Inferior parietal cortex (tissue), 1 donor: ENCODE measurements around the gene PPP2R5E.

ENCODE experiments used
- DNase-seq: peaks from one replicate; pipeline ENCODE4 v3.0.0-alpha.2; 2016; ENCODE audit errors: extremely low spot score

The PPP2R5E gene

GRCh38 chr14:63432888-63433552 is 110.2 kb downstream of the PPP2R5E start:
- DNase-seq = no peak

GRCh38 chr14:63432228-63432627 is 110.9 kb downstream of the PPP2R5E start:
- no peak for DNase-seq

- DNase-seq = peak; percentile 39
These were observed 111.7 kb downstream of the PPP2R5E start for GRCh38 chr14:63431466-63431865.

- no peak for DNase-seq
These were observed 114.7 kb downstream of the PPP2R5E start for GRCh38 chr14:63428486-63428885.

GRCh38 chr14:63426838-63427352 is 116.3 kb downstream of the PPP2R5E start:
- DNase-seq = no peak

- DNase-seq = no peak
These were observed 119.3 kb downstream of the PPP2R5E start for GRCh38 chr14:63423889-63424288.

- no peak for DNase-seq
These were observed 119.8 kb downstream of the PPP2R5E start for GRCh38 chr14:63423381-63423780.

- no peak for DNase-seq
These were observed 121.3 kb downstream of the PPP2R5E start for GRCh38 chr14:63421919-63422318.

- no peak for DNase-seq
These were observed 122.0 kb downstream of the PPP2R5E start for GRCh38 chr14:63421226-63421625.

- no peak for DNase-seq
These were observed 125.2 kb downstream of the PPP2R5E start for GRCh38 chr14:63418020-63418419.

- DNase-seq = no peak
These were observed 130.2 kb downstream of the PPP2R5E start for GRCh38 chr14:63413009-63413408.

GRCh38 chr14:63406333-63406732 is 136.8 kb downstream of the PPP2R5E start:
- no peak for DNase-seq

- DNase-seq = no peak
These were observed 137.5 kb downstream of the PPP2R5E start for GRCh38 chr14:63405715-63406114.

GRCh38 chr14:63404906-63405305 is 138.3 kb downstream of the PPP2R5E start:
- DNase-seq = no peak

- DNase-seq = no peak
These were observed 141.5 kb downstream of the PPP2R5E start for GRCh38 chr14:63401646-63402045.

- DNase-seq = no peak
These were observed 144.2 kb downstream of the PPP2R5E start for GRCh38 chr14:63398952-63399351.

- DNase-seq = no peak
These were observed 148.3 kb downstream of the PPP2R5E start for GRCh38 chr14:63394841-63395240.

GRCh38 chr14:63394432-63394831 is 148.7 kb downstream of the PPP2R5E start:
- DNase-seq = no peak

GRCh38 chr14:63393012-63393411 is 150.2 kb downstream of the PPP2R5E start:
- no peak for DNase-seq

GRCh38 chr14:63392236-63392635 is 150.9 kb downstream of the PPP2R5E start:
- DNase-seq = no peak

GRCh38 chr14:63388766-63389431 is 154.3 kb downstream of the PPP2R5E start:
- DNase-seq = peak; percentile 63

GRCh38 chr14:63387711-63388110 is 155.5 kb downstream of the PPP2R5E start:
- DNase-seq = no peak

- no peak for DNase-seq
These were observed 159.3 kb downstream of the PPP2R5E start for GRCh38 chr14:63383776-63384367.
